CD14-positive monocyte (primary cell): ENCODE data around the gene MINAR2. TPM values are rescaled to one million over a fixed set of nuclear protein-coding genes. Genes with fewer than 3 reads are reported as not detected.

Source experiments
- DNase-seq, 3 donors: peaks; one replicate each; pipeline ENCODE4 v3.0.0-alpha.2; 2011 to 2022
- H2AFZ ChIP-seq: 2 replicates; pipeline ENCODE4 v1.6.0; 2012; ENCODE audit warnings: mild to moderate bottlenecking, low read depth, low read length, inconsistent platforms; ENCODE audit not compliant: insufficient read depth, poor library complexity, severe bottlenecking
- H3K27ac ChIP-seq, 2 donors: 1 replicate in 1 of 2; 2 replicates in 1 of 2; pipeline ENCODE4 v1.5.1; 2012 to 2013; ENCODE audit warnings: low read length in 2 of 2, control low read depth in 1 of 2, inconsistent platforms in 1 of 2, low read depth in 1 of 2, mild to moderate bottlenecking in 1 of 2
- H3K27me3 ChIP-seq, 2 donors: one replicate each; pipeline versions ENCODE4 v1.6.0 to v1.6.1; 2011 to 2013; ENCODE audit warnings: low read length in 2 of 2; ENCODE audit not compliant: control insufficient read depth in 2 of 2, insufficient read depth in 2 of 2
- H3K36me3 ChIP-seq, 2 donors: replicated peaks in 1 of 2; 1 replicate in 1 of 2; 2 replicates in 1 of 2; pipeline versions ENCODE4 v1.5.1 to v1.6.1; 2012 to 2013; ENCODE audit warnings: low read length in 2 of 2, control low read depth in 1 of 2, inconsistent platforms in 1 of 2, mild to moderate bottlenecking in 1 of 2; ENCODE audit not compliant: insufficient read depth in 2 of 2, control insufficient read depth in 1 of 2
- H3K4me1 ChIP-seq, 2 donors: 1 replicate in 1 of 2; 2 replicates in 1 of 2; pipeline versions ENCODE4 v1.5.1 to v1.6.1; 2012 to 2013; ENCODE audit warnings: low read length in 2 of 2, control low read depth in 1 of 2, inconsistent platforms in 1 of 2, mild to moderate bottlenecking in 1 of 2, moderate library complexity in 1 of 2; ENCODE audit not compliant: insufficient read depth in 2 of 2, control insufficient read depth in 1 of 2
- H3K4me2 ChIP-seq: replicated peaks from 2 replicates; pipeline ENCODE3; 2012; ENCODE audit warnings: low read length, moderate library complexity, mild to moderate bottlenecking; ENCODE audit not compliant: poor library complexity, severe bottlenecking; ENCODE audit errors: extremely low read depth
- H3K4me3 ChIP-seq, 3 experiments: fragments of 200-600 bp in 1 of 3; sonication (generic) in 1 of 3; replicated peaks in 1 of 3; 1 replicate in 2 of 3; 2 replicates in 1 of 3; pipeline ENCODE4 v1.5.1; 2011 to 2013; ENCODE audit warnings: low read length in 3 of 3, mild to moderate bottlenecking in 3 of 3, control low read depth in 2 of 3, low read depth in 2 of 3, inconsistent platforms in 1 of 3, moderate library complexity in 1 of 3
- H3K79me2 ChIP-seq: 2 replicates; pipeline ENCODE4 v1.6.0; 2012; ENCODE audit warnings: mild to moderate bottlenecking, control low read depth, inconsistent platforms, low read length, moderate library complexity; ENCODE audit not compliant: insufficient read depth
- H3K9ac ChIP-seq: 2 replicates; pipeline ENCODE4 v1.6.0; 2017; ENCODE audit warnings: low read length, mild to moderate bottlenecking; ENCODE audit not compliant: insufficient read depth, poor library complexity, severe bottlenecking
- H3K9me3 ChIP-seq, 2 donors: replicated peaks in 1 of 2; 1 replicate in 1 of 2; 2 replicates in 1 of 2; pipeline versions ENCODE4 v1.5.1 to v1.6.1; 2012 to 2013; ENCODE audit warnings: low read length in 2 of 2, control low read depth in 1 of 2; ENCODE audit not compliant: control insufficient read depth in 1 of 2, insufficient read depth in 1 of 2
- H4K20me1 ChIP-seq: 2 replicates; pipeline ENCODE4 v1.6.0; 2012; ENCODE audit warnings: mild to moderate bottlenecking, low read length, control low read depth, moderate library complexity; ENCODE audit not compliant: insufficient read depth
- H3K27ac Mint-ChIP-seq, 7 donors: one replicate each; pipeline ENCODE4 v1.8.0; 2020; ENCODE audit warnings: mild to moderate bottlenecking in 7 of 7, mixed read lengths in 7 of 7, moderate library complexity in 6 of 7, inconsistent platforms in 2 of 7
- H3K27me3 Mint-ChIP-seq, 3 donors: one replicate each; pipeline ENCODE4 v1.8.0; 2021 to 2022; ENCODE audit warnings: low read depth in 3 of 3, mild to moderate bottlenecking in 3 of 3, mixed read lengths in 3 of 3, moderate library complexity in 3 of 3, inconsistent platforms in 1 of 3
- H3K36me3 Mint-ChIP-seq, 2 donors: one replicate each; pipeline ENCODE4 v1.8.0; 2020; ENCODE audit warnings: mixed read lengths in 2 of 2, inconsistent platforms in 1 of 2, mild to moderate bottlenecking in 1 of 2
- H3K4me1 Mint-ChIP-seq: one replicate; pipeline ENCODE4 v1.8.0; 2020; ENCODE audit warnings: mild to moderate bottlenecking, mixed read lengths
- H3K4me3 Mint-ChIP-seq, 2 donors: one replicate each; pipeline ENCODE4 v1.8.0; 2020; ENCODE audit warnings: mild to moderate bottlenecking in 2 of 2, mixed read lengths in 2 of 2, moderate library complexity in 1 of 2
- H3K9me3 Mint-ChIP-seq, 7 donors: one replicate each; pipeline ENCODE4 v1.8.0; 2020 to 2022; ENCODE audit warnings: mixed read lengths in 7 of 7, mild to moderate bottlenecking in 6 of 7, moderate library complexity in 6 of 7, inconsistent platforms in 2 of 7
- WGBS: methylation state at CpG from one replicate; pipeline ENCODE4 v1.1.5; 2013; ENCODE audit warnings: missing lambda C conversion rate; ENCODE audit not compliant: insufficient coverage; 5-methylcytosine and 5-hydroxymethylcytosine counted together
- intact Hi-C, 2 donors: fragments of 100-400 bp; cut with micrococcal nuclease; formaldehyde crosslinking; loops; one replicate each; pipeline versions ENCODE4 v1.15.0 to v1.15.1; 2023
- polyA plus RNA-seq, 3 donors: library from polyadenylated mRNA; depleted of rRNA in 1 of 3; unstranded in 2 of 3; stranded (reverse) in 1 of 3; fragments of 300-500 nt in 2 of 3; fragments of >200 nt in 1 of 3; fragmentation: Illumina TruSeq in 2 of 3; gene quantifications; 1 replicate in 2 of 3; 2 replicates in 1 of 3; pipeline ENCODE4 v1.2.3, GENCODE V29; 2012 to 2021
- TF ChIP-seq, protein P1 (sequence below): fragments of 200-600 bp; IDR thresholded peaks from one replicate; pipeline ENCODE4 v1.8.0; 2022; ENCODE audit warnings: antibody characterized with exemption, mild to moderate bottlenecking

Gene MINAR2
- polyA plus RNA-seq, 3 donors: not detected

DNA sequence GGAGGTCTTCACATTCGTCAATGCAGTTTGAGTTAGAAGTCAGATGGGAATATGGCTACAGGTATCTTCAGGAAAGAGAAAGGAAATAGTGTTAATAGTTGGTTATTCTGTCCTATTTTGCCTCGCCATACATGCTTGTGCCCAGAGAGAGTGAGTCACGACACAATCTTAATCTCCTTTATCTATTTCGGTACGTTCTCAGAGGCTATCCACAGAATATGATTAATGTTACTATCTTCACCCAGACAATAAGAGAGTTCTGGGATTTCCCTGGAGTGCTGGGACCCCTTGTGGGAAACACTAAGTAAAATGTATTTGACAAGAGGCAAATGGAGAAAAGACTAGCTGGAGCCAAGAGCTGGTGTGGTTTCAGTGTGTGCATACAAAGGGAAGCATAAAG, 25.5 kb downstream of the MINAR2 start:
- no peak overlapping the region for H3K9ac ChIP-seq
- no peaks in the 10 kb centered on the region for H3K36me3 Mint-ChIP-seq
- no peaks in the 10 kb centered on the region for H3K79me2 ChIP-seq
- 100% methylated on average over 1 of the region's 5 CpGs for WGBS
- no peaks in the 10 kb centered on the region for H4K20me1 ChIP-seq
- no peak overlapping the region for H3K27ac Mint-ChIP-seq
- no peak overlapping the region for H3K27ac ChIP-seq
- no peaks in the 10 kb centered on the region for H3K4me1 ChIP-seq
- H3K4me3 ChIP-seq: no peak overlapping the region
- no peaks in the 10 kb centered on the region for H3K36me3 ChIP-seq
- no peaks in the 10 kb centered on the region for H3K4me1 Mint-ChIP-seq
- H2AFZ ChIP-seq: no peak overlapping the region
- no peaks in the 10 kb centered on the region for H3K27me3 ChIP-seq
- intact Hi-C loops: loop anchor here (5.0 to 10.0 kb wide), 3 partner anchors 871 to 1641 kb away; no protein-coding TSS in a partner anchor
- no peaks in the 10 kb centered on the region for H3K27me3 Mint-ChIP-seq
- H3K4me3 Mint-ChIP-seq: no peak overlapping the region
- no peaks in the 10 kb centered on the region for H3K9me3 ChIP-seq
- DNase-seq: no peak
- H3K9me3 Mint-ChIP-seq: no peaks in the 10 kb centered on the region
- no peak overlapping the region for H3K4me2 ChIP-seq
- TF ChIP-seq, protein P1, sequence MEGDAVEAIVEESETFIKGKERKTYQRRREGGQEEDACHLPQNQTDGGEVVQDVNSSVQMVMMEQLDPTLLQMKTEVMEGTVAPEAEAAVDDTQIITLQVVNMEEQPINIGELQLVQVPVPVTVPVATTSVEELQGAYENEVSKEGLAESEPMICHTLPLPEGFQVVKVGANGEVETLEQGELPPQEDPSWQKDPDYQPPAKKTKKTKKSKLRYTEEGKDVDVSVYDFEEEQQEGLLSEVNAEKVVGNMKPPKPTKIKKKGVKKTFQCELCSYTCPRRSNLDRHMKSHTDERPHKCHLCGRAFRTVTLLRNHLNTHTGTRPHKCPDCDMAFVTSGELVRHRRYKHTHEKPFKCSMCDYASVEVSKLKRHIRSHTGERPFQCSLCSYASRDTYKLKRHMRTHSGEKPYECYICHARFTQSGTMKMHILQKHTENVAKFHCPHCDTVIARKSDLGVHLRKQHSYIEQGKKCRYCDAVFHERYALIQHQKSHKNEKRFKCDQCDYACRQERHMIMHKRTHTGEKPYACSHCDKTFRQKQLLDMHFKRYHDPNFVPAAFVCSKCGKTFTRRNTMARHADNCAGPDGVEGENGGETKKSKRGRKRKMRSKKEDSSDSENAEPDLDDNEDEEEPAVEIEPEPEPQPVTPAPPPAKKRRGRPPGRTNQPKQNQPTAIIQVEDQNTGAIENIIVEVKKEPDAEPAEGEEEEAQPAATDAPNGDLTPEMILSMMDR: no peak

DNA sequence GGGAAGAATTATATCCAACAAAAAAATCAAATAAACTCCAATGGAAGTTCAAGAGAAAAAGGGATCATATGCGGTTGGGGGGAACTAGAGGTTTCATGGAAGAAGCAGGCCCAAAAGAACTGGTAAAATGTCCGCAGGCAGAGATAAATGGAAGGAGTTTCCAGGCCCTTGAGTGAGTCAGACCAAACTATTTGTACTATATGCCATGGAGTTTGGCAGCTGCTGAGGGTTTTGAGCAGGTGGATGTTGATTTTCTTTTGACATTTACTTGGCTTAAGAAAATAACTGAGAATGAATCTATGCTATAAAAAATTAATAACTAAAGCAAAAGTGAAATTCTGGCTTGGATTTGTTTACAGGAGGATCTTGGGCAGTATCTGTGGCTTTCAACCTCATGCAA, 33.7 kb downstream of the MINAR2 start:
- intact Hi-C loops: no loop called here
- no peak overlapping the region for H3K4me3 Mint-ChIP-seq
- H3K4me1 Mint-ChIP-seq: no peaks in the 10 kb centered on the region
- peaks cover 0 to 13% (median 4%) of the 10 kb centered on the region in 7 donors for H3K9me3 Mint-ChIP-seq
- H4K20me1 ChIP-seq: no peaks in the 10 kb centered on the region
- no peaks in the 10 kb centered on the region for H3K4me1 ChIP-seq
- no peak overlapping the region for H3K4me2 ChIP-seq
- no peaks in the 10 kb centered on the region for H3K36me3 ChIP-seq
- H3K9ac ChIP-seq: no peak overlapping the region
- H3K9me3 ChIP-seq: peaks cover 5 to 6% of the 10 kb centered on the region in 2 donors
- no peak overlapping the region for H2AFZ ChIP-seq
- no peak overlapping the region for H3K27ac ChIP-seq
- no peak overlapping the region for H3K4me3 ChIP-seq
- no peak overlapping the region for H3K27ac Mint-ChIP-seq
- 83% methylated on average over 1 of the region's 2 CpGs for WGBS
- H3K27me3 ChIP-seq: no peaks in the 10 kb centered on the region
- TF ChIP-seq, protein P1: no peak
- peaks cover 0 to 2% (median 0%) of the 10 kb centered on the region in 3 donors for H3K27me3 Mint-ChIP-seq
- no peaks in the 10 kb centered on the region for H3K79me2 ChIP-seq
- H3K36me3 Mint-ChIP-seq: no peaks in the 10 kb centered on the region
- DNase-seq: no peak
